K562 (cell line): Measurements from ENCODE around the gene KCNJ9. TPM values are rescaled to one million over a fixed set of nuclear protein-coding genes. Genes with fewer than 3 reads are reported as not detected.

Experiments used
- CHD7 ChIP-seq: fragments of 200-600 bp; sonication (generic); IDR thresholded peaks from one replicate; pipeline ENCODE4 v1.6.1; 2012; ENCODE audit warnings: mild to moderate bottlenecking, low read depth, low read length, inconsistent platforms
- GATAD2B ChIP-seq: fragments of 450-650 bp; IDR thresholded peaks from 2 replicates; pipeline ENCODE4 v1.6.1; 2017; ENCODE audit warnings: mild to moderate bottlenecking, borderline replicate concordance
- HDAC1 ChIP-seq, 2 experiments: fragments of 450-650 bp; IDR thresholded peaks; 2 replicates each; pipeline ENCODE4 v1.6.1; 2016 to 2017; ENCODE audit warnings: inconsistent platforms in 1 of 2, mild to moderate bottlenecking in 1 of 2, moderate library complexity in 1 of 2
- IRF9 ChIP-seq: fragments of 450-650 bp; IDR thresholded peaks from 2 replicates; pipeline ENCODE4 v1.6.1; 2016; ENCODE audit warnings: missing biosample characterization, missing genetic modification characterization
- LARP7 ChIP-seq: fragments of 450-650 bp; IDR thresholded peaks from 2 replicates; pipeline ENCODE4 v1.6.1; 2016
- RCOR1 ChIP-seq, 2 experiments: IDR thresholded peaks; 2 replicates each; pipeline ENCODE4 v1.6.1; 2012; ENCODE audit warnings: low read depth in 2 of 2, low read length in 2 of 2, borderline replicate concordance in 1 of 2, improper control_type of control experiment in 1 of 2
- SMAD1 ChIP-seq: fragments of 150-350 bp; IDR thresholded peaks from 2 replicates; pipeline ENCODE4 v1.6.1; 2014; ENCODE audit warnings: low read length, low read depth; ENCODE audit not compliant: partially characterized antibody
- ZBTB33 ChIP-seq: sonication (generic); formaldehyde crosslinking; IDR thresholded peaks from 2 replicates; pipeline ENCODE4 v1.8.1; 2023; ENCODE audit warnings: mild to moderate bottlenecking, missing genetic modification reagents
- polyA plus RNA-seq, 8 experiments: library from polyadenylated mRNA; depleted of rRNA in 4 of 8; stranded (reverse) in 5 of 8; unstranded in 3 of 8; fragments of >200 nt; fragmentation: Nextera tagmentation in 2 of 8; fragmentation: Illumina TruSeq in 1 of 8; extraction: Ambion mirVana in 2 of 8; extraction: Trizol in 1 of 8; gene quantifications; 2 replicates each; pipeline versions ENCODE4 v1.2.1 to v1.2.3, GENCODE V29; 2011 to 2014; ENCODE audit warnings: inconsistent platforms in 1 of 8, missing spikeins in 1 of 8
- total RNA-seq, 7 experiments: library from RNA; depleted of rRNA in 6 of 7; stranded (reverse); fragments of >200 nt in 6 of 7; fragmentation: Illumina TruSeq in 2 of 7; extraction: Trizol in 2 of 7; gene quantifications; 2 replicates each; pipeline versions ENCODE4 v1.2.1 to v1.2.3, GENCODE V29; 2011 to 2021; ENCODE audit warnings: low replicate concordance in 1 of 7
- TF ChIP-seq, protein P1 (sequence below), 2 experiments: IDR thresholded peaks in 1 of 2; conservative IDR thresholded peaks in 1 of 2; 2 replicates each; pipeline ENCODE4 v1.6.1; 2016; ENCODE audit warnings: low read depth in 2 of 2, mild to moderate bottlenecking in 1 of 2, missing compliant biosample characterization in 1 of 2, missing genetic modification characterization in 1 of 2, moderate library complexity in 1 of 2

The KCNJ9 gene
- total and polyA plus RNA-seq, 9 of the 15 experiments (the other 6 are each of a cell fraction or from before 2014, with no cell fraction given), result not detected

GRCh38 chr1:160046494-160047110, 34.7 kb upstream of the KCNJ9 start (continued):
- TF ChIP-seq ZBTB33 (CRISPR knock-in tag) (no peak), LARP7 (no peak), IRF9 (tag) (peak; percentile 9; the same call in 1 of the 2 replicates), SMAD1 (peak; percentile 31), CHD7 (no peak), GATAD2B (no peak; the same call in 1 of the 2 replicates), HDAC1 (IDR thresholded peaks at IDR 0.05) (peak; percentile 25 to 92; a peak in 3 of 4 replicates), RCOR1 (IDR thresholded peaks at IDR 0.05; ENCODE audit: borderline replicate concordance in 1 of 2, low read depth in 2 of 2, low read length in 2 of 2) (peak; percentile 96 to 97)
- TF ChIP-seq, protein P1, sequence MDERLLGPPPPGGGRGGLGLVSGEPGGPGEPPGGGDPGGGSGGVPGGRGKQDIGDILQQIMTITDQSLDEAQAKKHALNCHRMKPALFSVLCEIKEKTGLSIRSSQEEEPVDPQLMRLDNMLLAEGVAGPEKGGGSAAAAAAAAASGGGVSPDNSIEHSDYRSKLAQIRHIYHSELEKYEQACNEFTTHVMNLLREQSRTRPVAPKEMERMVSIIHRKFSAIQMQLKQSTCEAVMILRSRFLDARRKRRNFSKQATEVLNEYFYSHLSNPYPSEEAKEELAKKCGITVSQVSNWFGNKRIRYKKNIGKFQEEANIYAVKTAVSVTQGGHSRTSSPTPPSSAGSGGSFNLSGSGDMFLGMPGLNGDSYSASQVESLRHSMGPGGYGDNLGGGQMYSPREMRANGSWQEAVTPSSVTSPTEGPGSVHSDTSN (CRISPR knock-in tag; IDR thresholded peaks at IDR 0.05; ENCODE audit: low read depth), result no peak
- TF ChIP-seq, protein P1 (tag; conservative IDR thresholded peaks at IDR 0.05; ENCODE audit: low read depth), result peak; percentile 30; the same call in 1 of the 2 replicates
